22Rv1 (cell line): Measurements from ENCODE around the gene FAM81A.

Experiments used
- ZFX ChIP-seq: fragments of 450-650 bp; IDR thresholded peaks from 2 replicates; pipeline ENCODE4 v1.6.1; 2017; ENCODE audit warnings: antibody characterized with exemption, borderline replicate concordance
- TF ChIP-seq, protein P1 (sequence below): fragments of 450-650 bp; IDR thresholded peaks from 2 replicates; pipeline ENCODE4 v1.5.1; 2017; ENCODE audit warnings: mild to moderate bottlenecking

GRCh38 chr15:59444980-59445545, 7.1 kb downstream of the FAM81A start:
- TF ChIP-seq, protein P1, sequence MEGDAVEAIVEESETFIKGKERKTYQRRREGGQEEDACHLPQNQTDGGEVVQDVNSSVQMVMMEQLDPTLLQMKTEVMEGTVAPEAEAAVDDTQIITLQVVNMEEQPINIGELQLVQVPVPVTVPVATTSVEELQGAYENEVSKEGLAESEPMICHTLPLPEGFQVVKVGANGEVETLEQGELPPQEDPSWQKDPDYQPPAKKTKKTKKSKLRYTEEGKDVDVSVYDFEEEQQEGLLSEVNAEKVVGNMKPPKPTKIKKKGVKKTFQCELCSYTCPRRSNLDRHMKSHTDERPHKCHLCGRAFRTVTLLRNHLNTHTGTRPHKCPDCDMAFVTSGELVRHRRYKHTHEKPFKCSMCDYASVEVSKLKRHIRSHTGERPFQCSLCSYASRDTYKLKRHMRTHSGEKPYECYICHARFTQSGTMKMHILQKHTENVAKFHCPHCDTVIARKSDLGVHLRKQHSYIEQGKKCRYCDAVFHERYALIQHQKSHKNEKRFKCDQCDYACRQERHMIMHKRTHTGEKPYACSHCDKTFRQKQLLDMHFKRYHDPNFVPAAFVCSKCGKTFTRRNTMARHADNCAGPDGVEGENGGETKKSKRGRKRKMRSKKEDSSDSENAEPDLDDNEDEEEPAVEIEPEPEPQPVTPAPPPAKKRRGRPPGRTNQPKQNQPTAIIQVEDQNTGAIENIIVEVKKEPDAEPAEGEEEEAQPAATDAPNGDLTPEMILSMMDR, result no peak
- TF ChIP-seq ZFX, result no peak
